Stimulated activated CD4-positive, alpha-beta T cell treated with anti-CD3 and anti-CD28 coated beads, Interleukin-1b, Interleukin-23, amount 100 ng/mL, for 48 hours (primary cell): Measurements from ENCODE around the gene ADAT3.

Source experiments
- DNase-seq: peaks from one replicate; pipeline ENCODE4 v3.0.0-alpha.2; 2020

Gene ADAT3

DNA sequence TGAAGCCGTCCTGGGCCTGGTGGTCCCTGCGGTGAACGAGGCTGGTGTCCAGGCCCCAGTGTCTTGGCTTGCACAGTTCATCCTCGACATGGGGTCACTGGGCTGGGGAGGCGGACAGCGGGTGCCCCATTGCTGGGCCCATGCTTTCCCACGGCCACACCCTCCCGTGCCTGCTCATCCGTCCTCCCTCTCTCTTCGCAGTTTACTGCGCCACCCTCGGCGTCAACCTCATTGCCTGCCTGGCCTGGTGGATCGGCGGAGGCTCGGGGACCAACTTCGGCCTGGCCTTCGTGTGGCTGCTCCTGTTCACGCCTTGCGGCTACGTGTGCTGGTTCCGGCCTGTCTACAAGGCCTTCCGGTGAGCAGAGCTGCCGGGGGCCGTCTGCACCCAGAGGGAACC lies 12.7 kb downstream of the ADAT3 start:
- no peak for DNase-seq

- DNase-seq, result no peak
Observed at GRCh38 chr19:1918975-1919374, 13.8 kb downstream of the ADAT3 start.

DNA sequence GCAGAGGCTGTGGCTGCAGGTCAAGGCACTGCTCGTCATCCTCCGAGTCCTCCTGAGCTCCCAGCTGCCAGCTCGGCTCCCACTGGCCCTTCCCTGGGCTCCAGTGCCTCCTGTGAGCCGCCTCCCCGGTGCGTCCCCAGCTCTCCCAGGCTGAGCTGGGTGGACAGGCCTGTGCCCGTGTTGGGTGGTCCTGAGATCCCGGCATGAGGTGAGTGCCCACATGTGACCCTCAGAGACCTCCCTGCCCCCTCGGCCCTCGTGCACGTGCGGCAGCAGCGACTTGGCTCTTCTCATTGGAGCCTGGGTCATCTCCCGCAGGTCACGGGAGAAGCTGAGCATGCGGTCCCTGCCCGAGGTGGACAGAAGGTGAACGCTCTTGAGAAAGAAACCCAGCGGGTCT lies 15.4 kb downstream of the ADAT3 start:
- no peak for DNase-seq

DNA sequence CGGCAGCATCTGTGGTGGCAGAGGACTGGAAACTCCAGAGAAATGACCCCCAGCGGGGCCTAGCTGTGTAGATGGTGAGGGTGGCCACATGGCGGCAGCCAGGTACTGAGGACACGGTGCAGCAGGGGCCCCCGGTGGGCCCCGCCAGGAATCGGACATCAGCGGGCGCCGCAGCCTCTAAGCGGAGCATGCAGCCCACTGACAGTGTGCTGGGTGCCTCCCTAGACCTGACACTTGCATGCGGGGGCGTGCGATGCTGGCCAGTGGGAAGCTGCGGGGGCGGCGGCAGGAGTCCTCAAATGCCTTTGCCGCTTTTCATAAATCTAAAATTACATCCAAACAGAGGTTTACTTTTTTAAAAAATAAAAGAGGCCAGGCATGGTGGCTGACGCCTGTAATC lies 16.1 kb downstream of the ADAT3 start:
- no peak for DNase-seq

DNA sequence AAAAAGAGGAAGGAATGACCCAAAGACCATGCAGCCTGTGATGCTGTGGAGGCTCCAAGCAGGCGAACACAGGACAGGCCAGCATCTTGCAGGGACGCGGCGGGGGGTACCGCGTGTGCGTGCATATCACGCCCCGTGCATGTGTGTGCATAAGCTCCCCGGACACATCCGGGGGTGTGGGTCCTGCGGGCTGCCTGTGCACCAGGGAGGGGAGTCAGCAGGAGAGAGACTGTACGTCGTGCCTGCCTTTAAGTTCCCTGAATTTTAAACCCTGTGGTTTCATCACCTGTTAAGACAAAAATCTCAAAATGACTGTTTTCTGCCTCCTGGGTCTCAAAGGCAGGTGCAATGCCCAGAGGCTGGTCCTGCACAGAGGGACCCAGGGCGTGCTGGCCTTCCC lies 16.6 kb downstream of the ADAT3 start:
- DNase-seq, result no peak

DNA sequence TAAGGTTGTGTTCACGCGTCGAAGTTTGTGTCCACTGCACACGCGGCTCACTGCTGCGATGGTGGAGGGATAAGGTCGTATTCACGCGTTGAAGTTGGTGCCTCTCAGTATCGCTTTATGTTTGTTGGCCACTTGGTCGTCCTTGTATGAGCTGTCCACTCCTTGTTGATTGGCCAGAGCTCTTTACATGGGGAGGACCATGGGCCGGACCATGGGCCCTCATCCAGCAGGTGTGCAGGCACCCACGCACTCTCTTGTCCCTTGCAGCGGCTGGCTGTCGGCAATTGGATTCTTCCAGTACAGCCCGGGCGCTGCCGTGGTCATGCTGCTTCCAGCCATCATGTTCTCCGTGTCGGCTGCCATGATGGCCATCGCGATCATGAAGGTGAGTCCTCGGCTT lies 17.6 kb downstream of the ADAT3 start:
- DNase-seq, result no peak

DNA sequence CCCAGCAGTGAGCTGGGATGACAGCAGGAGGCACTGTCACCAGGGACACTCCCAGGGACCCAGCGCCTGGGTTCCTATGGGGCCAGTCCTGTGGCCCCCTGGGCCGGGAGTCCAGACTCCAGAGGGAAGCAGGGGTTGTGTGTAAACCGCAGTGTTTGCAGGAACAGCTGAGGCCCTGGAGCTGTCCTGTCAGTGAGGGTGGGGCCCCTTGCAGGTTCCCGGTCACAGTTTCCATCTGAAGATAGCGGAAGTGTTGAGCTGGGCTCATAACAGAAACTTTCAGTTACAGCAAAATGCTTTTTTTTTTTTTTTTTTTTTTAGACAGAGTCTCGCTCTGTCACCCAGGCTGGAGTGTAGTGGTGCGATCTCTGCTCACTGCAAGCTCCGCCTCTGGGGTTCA lies 18.1 kb downstream of the ADAT3 start:
- peak; percentile 64 for DNase-seq

- DNase-seq, result no peak
Observed at GRCh38 chr19:1924320-1924961, 19.2 kb downstream of the ADAT3 start.

GRCh38 chr19:1925544-1925943 lies 20.3 kb downstream of the ADAT3 start:
- DNase-seq, result no peak

DNA sequence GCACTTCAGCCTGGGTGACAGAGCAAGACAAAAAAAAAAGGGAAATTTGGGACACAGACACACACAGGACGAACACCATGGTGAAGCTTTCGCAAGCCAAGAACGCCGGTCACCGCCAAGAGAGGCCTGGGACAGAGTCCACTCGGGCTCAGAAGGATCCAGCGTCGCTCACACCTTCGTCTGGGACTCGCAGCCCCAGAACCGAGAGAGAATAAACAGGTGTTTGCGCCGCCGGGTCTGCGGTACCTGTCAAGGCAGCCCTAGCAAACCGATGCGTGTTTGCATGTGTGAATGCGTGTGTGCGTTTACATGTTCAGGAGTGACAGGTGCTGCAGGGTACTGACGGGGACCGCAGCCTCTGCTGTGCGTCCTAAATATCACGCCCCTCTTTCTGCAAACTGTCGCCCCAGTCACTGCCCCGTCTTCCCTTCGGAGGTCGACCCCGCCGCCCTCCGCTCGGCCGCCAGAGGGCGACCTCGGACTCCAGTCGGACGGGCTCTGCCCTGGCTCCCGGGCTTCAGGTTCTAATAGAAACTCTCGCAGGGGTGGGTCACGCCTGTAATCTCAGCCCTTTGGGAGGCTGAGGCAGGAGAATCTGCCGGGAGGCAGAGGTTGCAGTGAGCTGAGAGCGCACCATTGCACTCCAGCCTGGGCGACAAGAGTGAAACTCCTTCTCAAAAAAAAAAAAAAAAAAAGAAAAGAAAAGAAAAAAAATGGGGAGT lies 24.0 kb downstream of the ADAT3 start:
- DNase-seq, result peak; percentile 79

DNA sequence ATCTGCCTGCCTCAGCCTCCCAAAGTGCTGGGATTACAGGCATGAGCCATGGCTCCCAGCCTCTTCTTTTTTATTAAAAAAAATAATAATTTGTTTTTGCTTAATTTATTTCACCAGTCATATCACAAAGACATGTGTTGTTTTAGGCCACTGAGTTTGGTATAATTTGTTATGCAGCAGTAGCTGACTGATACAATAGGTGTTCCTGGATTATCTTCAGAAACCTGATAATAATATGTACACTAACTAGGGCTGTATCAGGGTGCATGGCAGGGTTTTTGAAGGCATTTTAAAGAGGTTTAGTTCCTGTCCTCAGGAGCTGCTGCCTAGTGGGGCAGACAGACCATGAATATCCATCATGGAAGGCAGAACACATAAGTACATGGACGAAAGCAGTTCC lies 26.2 kb downstream of the ADAT3 start:
- no peak for DNase-seq

- no peak for DNase-seq
Observed at GRCh38 chr19:1932395-1932794, 27.2 kb downstream of the ADAT3 start.

GRCh38 chr19:1933244-1933643 lies 28.0 kb downstream of the ADAT3 start:
- DNase-seq, result no peak

GRCh38 chr19:1933942-1934341 lies 28.7 kb downstream of the ADAT3 start:
- DNase-seq, result no peak

GRCh38 chr19:1935484-1936208 lies 30.4 kb downstream of the ADAT3 start:
- DNase-seq, result peak; percentile 56

- DNase-seq, result no peak
Observed at GRCh38 chr19:1936430-1936829, 31.2 kb downstream of the ADAT3 start.

DNA sequence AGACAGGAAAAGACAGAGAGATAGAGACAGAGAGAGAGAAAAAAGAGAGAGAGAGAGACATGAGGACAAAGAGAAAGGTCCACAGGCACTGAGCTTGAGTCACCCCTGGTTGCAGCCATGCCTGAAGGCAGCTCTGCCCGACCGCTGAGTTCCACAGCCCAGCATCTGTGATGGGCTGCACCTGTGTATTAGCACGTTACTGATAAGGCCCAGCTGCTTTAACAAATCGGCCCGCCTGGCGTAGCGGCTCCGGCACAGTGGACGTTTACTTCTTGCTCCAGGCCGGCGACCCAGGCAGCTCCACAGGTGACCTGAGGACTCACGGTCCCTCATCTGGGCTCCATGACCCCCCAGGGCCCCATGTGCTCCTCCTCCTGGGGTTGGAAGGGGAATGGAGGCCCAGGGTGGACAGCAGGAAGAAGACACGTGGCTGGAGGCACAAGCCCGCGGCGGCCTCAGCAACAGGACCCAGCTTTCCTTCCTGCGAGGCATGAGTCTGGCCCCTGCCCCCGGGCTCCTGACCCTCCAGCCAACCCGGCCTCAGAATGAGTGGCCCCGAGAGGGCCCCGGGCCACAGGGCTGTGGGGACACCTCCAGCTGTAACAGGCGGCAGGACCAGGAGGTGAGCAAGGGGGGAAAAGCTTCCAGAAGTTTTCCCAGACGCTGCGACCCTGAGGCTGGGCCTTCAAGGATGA lies 31.9 kb downstream of the ADAT3 start:
- DNase-seq, result no peak

- DNase-seq, result no peak
Observed at GRCh38 chr19:1938071-1938470, 32.9 kb downstream of the ADAT3 start.

- DNase-seq, result no peak
Observed at GRCh38 chr19:1941146-1942077, 36.2 kb downstream of the ADAT3 start, which contains the start of gene CSNK1G2. CSNK1G2 (plus strand) TSS chr19:1941172; CDS start chr19:1969773, 28,601 bp downstream.

- peak; percentile 65 for DNase-seq
Observed at GRCh38 chr19:1942078-1942933, 37.1 kb downstream of the ADAT3 start.

- DNase-seq, result no peak
Observed at GRCh38 chr19:1942934-1943555, 37.8 kb downstream of the ADAT3 start.
